H1 (cell line): ENCODE data around the gene ADO.

Experiments used
- CBX5 ChIP-seq: fragments of 300-800, 300-1000 bp; sonication (generic); IDR thresholded peaks from 2 replicates; pipeline ENCODE4 v1.7.1; 2016; ENCODE audit warnings: antibody characterized with exemption, low read length, low read depth
- CEBPB ChIP-seq: IDR thresholded peaks from 2 replicates; pipeline ENCODE4 v1.6.1; 2012; ENCODE audit warnings: low read depth, low read length
- CREB1 ChIP-seq: IDR thresholded peaks from 2 replicates; pipeline ENCODE4 v1.6.1; 2012; ENCODE audit warnings: inconsistent platforms
- GABPA ChIP-seq: IDR thresholded peaks from 2 replicates; pipeline ENCODE4 v1.6.1; 2011; ENCODE audit warnings: mild to moderate bottlenecking, low read length, moderate library complexity, borderline replicate concordance; ENCODE audit not compliant: insufficient read depth
- JUN ChIP-seq: IDR thresholded peaks from 2 replicates; pipeline ENCODE4 v1.6.1; 2011; ENCODE audit warnings: low read depth, mild to moderate bottlenecking, improper control_type of control experiment, low read length
- POLR2A ChIP-seq, 2 experiments: IDR thresholded peaks; 1 replicate in 1 of 2; 2 replicates in 1 of 2; pipeline ENCODE4 v1.6.1; 2011; ENCODE audit warnings: low read depth in 2 of 2, low read length in 2 of 2, mild to moderate bottlenecking in 2 of 2; ENCODE audit errors: control extremely low read depth in 1 of 2
- SP1 ChIP-seq: IDR thresholded peaks from 2 replicates; pipeline ENCODE4 v1.6.1; 2011; ENCODE audit warnings: low read depth, low read length
- TBP ChIP-seq: IDR thresholded peaks from 2 replicates; pipeline ENCODE4 v1.6.1; 2011; ENCODE audit warnings: low read depth, low read length, improper control_type of control experiment
- TF ChIP-seq, protein P1 (sequence below), 3 experiments: IDR thresholded peaks; 1 replicate in 2 of 3; 2 replicates in 1 of 3; pipeline versions ENCODE4 v1.5.1 to v1.6.1; 2011; ENCODE audit warnings: low read length in 3 of 3, mild to moderate bottlenecking in 3 of 3, inconsistent platforms in 2 of 3, low read depth in 1 of 3, moderate library complexity in 1 of 3; ENCODE audit not compliant: insufficient read depth in 1 of 3; ENCODE audit errors: control extremely low read depth in 1 of 3
- TF ChIP-seq, protein P2 (sequence below): IDR thresholded peaks from 2 replicates; pipeline ENCODE4 v1.6.1; 2011; ENCODE audit warnings: low read depth, mild to moderate bottlenecking, low read length; ENCODE audit not compliant: insufficient read depth

DNA sequence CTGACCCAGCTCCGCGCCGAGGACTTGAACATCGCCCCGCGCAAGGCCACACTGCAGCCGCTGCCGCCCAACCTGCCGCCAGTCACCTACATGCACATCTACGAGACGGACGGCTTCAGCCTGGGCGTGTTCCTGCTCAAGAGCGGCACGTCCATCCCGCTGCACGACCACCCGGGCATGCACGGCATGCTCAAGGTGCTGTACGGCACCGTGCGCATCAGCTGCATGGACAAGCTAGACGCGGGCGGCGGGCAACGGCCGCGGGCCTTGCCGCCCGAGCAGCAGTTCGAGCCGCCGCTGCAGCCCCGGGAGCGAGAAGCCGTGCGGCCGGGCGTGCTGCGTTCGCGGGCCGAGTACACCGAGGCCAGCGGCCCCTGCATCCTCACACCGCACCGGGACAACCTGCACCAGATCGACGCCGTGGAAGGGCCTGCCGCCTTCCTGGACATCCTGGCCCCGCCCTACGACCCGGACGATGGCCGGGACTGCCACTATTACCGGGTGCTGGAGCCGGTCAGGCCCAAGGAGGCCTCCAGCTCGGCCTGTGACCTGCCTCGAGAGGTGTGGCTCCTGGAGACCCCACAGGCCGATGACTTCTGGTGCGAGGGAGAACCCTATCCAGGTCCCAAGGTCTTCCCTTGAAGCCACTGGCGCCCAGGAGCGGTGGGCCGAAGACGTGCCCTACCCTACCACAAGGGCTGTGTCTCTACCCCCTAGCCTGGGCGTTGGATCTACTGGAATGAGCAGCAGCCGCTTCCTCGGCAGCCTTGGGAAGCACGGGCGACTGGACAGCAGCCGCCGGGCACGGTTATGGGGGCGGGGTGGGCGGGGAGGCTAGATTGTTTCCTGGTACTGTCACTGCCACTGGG lies 945 bp downstream of the ADO start:
- TF ChIP-seq SP1 (no peak), POLR2A (IDR thresholded peaks at IDR 0.05; ENCODE audit: control extremely low read depth in 1 of 2, low read depth in 2 of 2, low read length in 2 of 2) (no peak; a peak in 1 of 3 replicates), CEBPB (no peak), CREB1 (no peak; the same call in 1 of the 2 replicates), TBP (no peak), GABPA (no peak), JUN (no peak), CBX5 (no peak)
- TF ChIP-seq, protein P1, sequence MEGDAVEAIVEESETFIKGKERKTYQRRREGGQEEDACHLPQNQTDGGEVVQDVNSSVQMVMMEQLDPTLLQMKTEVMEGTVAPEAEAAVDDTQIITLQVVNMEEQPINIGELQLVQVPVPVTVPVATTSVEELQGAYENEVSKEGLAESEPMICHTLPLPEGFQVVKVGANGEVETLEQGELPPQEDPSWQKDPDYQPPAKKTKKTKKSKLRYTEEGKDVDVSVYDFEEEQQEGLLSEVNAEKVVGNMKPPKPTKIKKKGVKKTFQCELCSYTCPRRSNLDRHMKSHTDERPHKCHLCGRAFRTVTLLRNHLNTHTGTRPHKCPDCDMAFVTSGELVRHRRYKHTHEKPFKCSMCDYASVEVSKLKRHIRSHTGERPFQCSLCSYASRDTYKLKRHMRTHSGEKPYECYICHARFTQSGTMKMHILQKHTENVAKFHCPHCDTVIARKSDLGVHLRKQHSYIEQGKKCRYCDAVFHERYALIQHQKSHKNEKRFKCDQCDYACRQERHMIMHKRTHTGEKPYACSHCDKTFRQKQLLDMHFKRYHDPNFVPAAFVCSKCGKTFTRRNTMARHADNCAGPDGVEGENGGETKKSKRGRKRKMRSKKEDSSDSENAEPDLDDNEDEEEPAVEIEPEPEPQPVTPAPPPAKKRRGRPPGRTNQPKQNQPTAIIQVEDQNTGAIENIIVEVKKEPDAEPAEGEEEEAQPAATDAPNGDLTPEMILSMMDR (IDR thresholded peaks at IDR 0.05; ENCODE audit: control extremely low read depth in 1 of 3, insufficient read depth in 1 of 3, low read depth in 1 of 3, low read length in 3 of 3): peak in 1 of 3 experiments; percentile 3; a peak in 1 of 4 replicates
- TF ChIP-seq, protein P2, sequence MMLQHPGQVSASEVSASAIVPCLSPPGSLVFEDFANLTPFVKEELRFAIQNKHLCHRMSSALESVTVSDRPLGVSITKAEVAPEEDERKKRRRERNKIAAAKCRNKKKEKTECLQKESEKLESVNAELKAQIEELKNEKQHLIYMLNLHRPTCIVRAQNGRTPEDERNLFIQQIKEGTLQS: no peak
